ENCODE data around the gene FCRL6.

GRCh38 chr1:159823406-159823805 lies 21.2 kb downstream of the FCRL6 start:
- no peak for TF ChIP-seq EZH2phosphoT487 (IDR thresholded peaks at IDR 0.05)
- TF ChIP-seq CTCF (IDR thresholded peaks at IDR 0.05) = no peak
